Natural killer cell (primary cell): ENCODE results near the gene PLCD1. TPM values are rescaled to one million over a fixed set of nuclear protein-coding genes. Genes with fewer than 3 reads are reported as not detected.
A peak's percentile ranks its signal among the peaks of the same experiment; 100 is the strongest.

Source experiments
- ATAC-seq, 3 donors: fragments of 150-1000 bp in 2 of 3; fragments of 200-7000 bp in 1 of 3; cut with Tn5 transposase; 1 replicate in 1 of 3; 2 replicates in 2 of 3; pipeline ENCODE4 v1.10.0; 2021; ENCODE audit warnings: mild to moderate bottlenecking in 2 of 3, moderate library complexity in 2 of 3
- DNase-seq, 2 donors: peaks; one replicate each; pipeline versions ENCODE4 v3.0.0 to v3.0.0-alpha.2; 2013 to 2021; ENCODE audit warnings: mixed read lengths in 1 of 2
- H3K27ac ChIP-seq: one replicate; pipeline ENCODE4 v1.5.1; 2013; ENCODE audit warnings: mild to moderate bottlenecking, low read length
- H3K27me3 ChIP-seq: one replicate; pipeline ENCODE4 v1.6.1; 2013; ENCODE audit warnings: low read length; ENCODE audit not compliant: control insufficient read depth, insufficient read depth
- H3K36me3 ChIP-seq: one replicate; pipeline ENCODE4 v1.6.1; 2013; ENCODE audit warnings: low read length; ENCODE audit not compliant: control insufficient read depth, insufficient read depth
- H3K4me1 ChIP-seq: one replicate; pipeline ENCODE4 v1.6.1; 2013; ENCODE audit warnings: low read length; ENCODE audit not compliant: control insufficient read depth, insufficient read depth
- H3K4me3 ChIP-seq: one replicate; pipeline ENCODE4 v1.5.1; 2013; ENCODE audit warnings: low read length
- H3K9me3 ChIP-seq: one replicate; pipeline ENCODE4 v1.6.1; 2013; ENCODE audit warnings: low read length; ENCODE audit not compliant: control insufficient read depth, insufficient read depth
- H3K27ac Mint-ChIP-seq, 2 donors: one replicate each; pipeline ENCODE4 v1.8.0; 2022; ENCODE audit warnings: mild to moderate bottlenecking in 2 of 2, mixed read lengths in 2 of 2, moderate library complexity in 1 of 2
- H3K27me3 Mint-ChIP-seq, 2 donors: one replicate each; pipeline ENCODE4 v1.8.0; 2022; ENCODE audit warnings: low read depth in 2 of 2, mixed read lengths in 2 of 2
- H3K36me3 Mint-ChIP-seq: one replicate; pipeline ENCODE4 v1.8.0; 2022; ENCODE audit warnings: mixed read lengths
- H3K4me1 Mint-ChIP-seq, 2 donors: one replicate each; pipeline ENCODE4 v1.8.0; 2022; ENCODE audit warnings: mixed read lengths in 2 of 2
- H3K4me3 Mint-ChIP-seq: one replicate; pipeline ENCODE4 v1.8.0; 2022; ENCODE audit warnings: mild to moderate bottlenecking, moderate library complexity, mixed read lengths
- H3K9me3 Mint-ChIP-seq, 2 donors: one replicate each; pipeline ENCODE4 v1.8.0; 2022; ENCODE audit warnings: mixed read lengths in 2 of 2
- WGBS: methylation state at CpG from one replicate; pipeline ENCODE4 v1.1.7; 2013; ENCODE audit warnings: missing lambda C conversion rate; ENCODE audit not compliant: insufficient coverage; 5-methylcytosine and 5-hydroxymethylcytosine counted together
- intact Hi-C: fragments of 100-400 bp; cut with micrococcal nuclease; formaldehyde crosslinking; loops from one replicate; pipeline ENCODE4 v1.14.2; 2022
- total RNA-seq, 4 donors: library from RNA; stranded (reverse); fragments of 120-200 nt in 1 of 4; gene quantifications; one replicate each; pipeline versions ENCODE4 v1.2.3 to v1.2.4, GENCODE V29; 2013 to 2022
- TF ChIP-seq, protein P1 (sequence below): fragments of 200-600 bp; IDR thresholded peaks from one replicate; pipeline ENCODE4 v1.8.0; 2022; ENCODE audit warnings: antibody characterized with exemption

The PLCD1 gene
- total RNA-seq, 3 donors from 2014 or later (not counting 1 experiment from before 2014, with no cell fraction given) = 27.7 to 38.1 (median 29.4) TPM

- no peak overlapping the region for H3K27ac ChIP-seq
- no peaks in the 10 kb centered on the region for H3K27me3 ChIP-seq
- peaks cover 39 to 44% of the 10 kb centered on the region in 2 donors for H3K4me1 Mint-ChIP-seq
- 95% methylated on average over 8 of the region's 8 CpGs for WGBS
- H3K4me3 Mint-ChIP-seq = peak overlapping the region; percentile 91
- TF ChIP-seq, protein P1, sequence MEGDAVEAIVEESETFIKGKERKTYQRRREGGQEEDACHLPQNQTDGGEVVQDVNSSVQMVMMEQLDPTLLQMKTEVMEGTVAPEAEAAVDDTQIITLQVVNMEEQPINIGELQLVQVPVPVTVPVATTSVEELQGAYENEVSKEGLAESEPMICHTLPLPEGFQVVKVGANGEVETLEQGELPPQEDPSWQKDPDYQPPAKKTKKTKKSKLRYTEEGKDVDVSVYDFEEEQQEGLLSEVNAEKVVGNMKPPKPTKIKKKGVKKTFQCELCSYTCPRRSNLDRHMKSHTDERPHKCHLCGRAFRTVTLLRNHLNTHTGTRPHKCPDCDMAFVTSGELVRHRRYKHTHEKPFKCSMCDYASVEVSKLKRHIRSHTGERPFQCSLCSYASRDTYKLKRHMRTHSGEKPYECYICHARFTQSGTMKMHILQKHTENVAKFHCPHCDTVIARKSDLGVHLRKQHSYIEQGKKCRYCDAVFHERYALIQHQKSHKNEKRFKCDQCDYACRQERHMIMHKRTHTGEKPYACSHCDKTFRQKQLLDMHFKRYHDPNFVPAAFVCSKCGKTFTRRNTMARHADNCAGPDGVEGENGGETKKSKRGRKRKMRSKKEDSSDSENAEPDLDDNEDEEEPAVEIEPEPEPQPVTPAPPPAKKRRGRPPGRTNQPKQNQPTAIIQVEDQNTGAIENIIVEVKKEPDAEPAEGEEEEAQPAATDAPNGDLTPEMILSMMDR = no peak
- H3K9me3 Mint-ChIP-seq = no peaks in the 10 kb centered on the region
- no peak for ATAC-seq
- no peak for DNase-seq
- intact Hi-C loops = no loop called here
- no peaks in the 10 kb centered on the region for H3K36me3 Mint-ChIP-seq
- no peaks in the 10 kb centered on the region for H3K27me3 Mint-ChIP-seq
- no peaks in the 10 kb centered on the region for H3K9me3 ChIP-seq
- H3K36me3 ChIP-seq = no peaks in the 10 kb centered on the region
- H3K4me1 ChIP-seq = peaks cover 31% of the 10 kb centered on the region
- peak overlapping the region; percentile 82 to 96 for H3K27ac Mint-ChIP-seq
- no peak overlapping the region for H3K4me3 ChIP-seq
These were observed 36.4 kb downstream of the PLCD1 start for GRCh38 chr3:37993067-37993455.

- H3K4me3 Mint-ChIP-seq = peak overlapping the region; percentile 41
- H3K9me3 ChIP-seq = no peaks in the 10 kb centered on the region
- H3K4me1 ChIP-seq = peaks cover 25% of the 10 kb centered on the region
- TF ChIP-seq, protein P1 = no peak
- no peak overlapping the region for H3K27ac ChIP-seq
- H3K27me3 ChIP-seq = no peaks in the 10 kb centered on the region
- H3K27me3 Mint-ChIP-seq = no peaks in the 10 kb centered on the region
- intact Hi-C loops = no loop called here
- H3K9me3 Mint-ChIP-seq = no peaks in the 10 kb centered on the region
- H3K27ac Mint-ChIP-seq = peak overlapping the region in 1 of 2 donors; percentile 96
- H3K4me1 Mint-ChIP-seq = peaks cover 38 to 41% of the 10 kb centered on the region in 2 donors
- no peak for ATAC-seq
- WGBS = 90% methylated on average over 9 of the region's 9 CpGs
- H3K36me3 Mint-ChIP-seq = no peaks in the 10 kb centered on the region
- no peak overlapping the region for H3K4me3 ChIP-seq
- DNase-seq = no peak
- no peaks in the 10 kb centered on the region for H3K36me3 ChIP-seq
These were observed 37.0 kb downstream of the PLCD1 start for GRCh38 chr3:37992271-37993066.

DNA sequence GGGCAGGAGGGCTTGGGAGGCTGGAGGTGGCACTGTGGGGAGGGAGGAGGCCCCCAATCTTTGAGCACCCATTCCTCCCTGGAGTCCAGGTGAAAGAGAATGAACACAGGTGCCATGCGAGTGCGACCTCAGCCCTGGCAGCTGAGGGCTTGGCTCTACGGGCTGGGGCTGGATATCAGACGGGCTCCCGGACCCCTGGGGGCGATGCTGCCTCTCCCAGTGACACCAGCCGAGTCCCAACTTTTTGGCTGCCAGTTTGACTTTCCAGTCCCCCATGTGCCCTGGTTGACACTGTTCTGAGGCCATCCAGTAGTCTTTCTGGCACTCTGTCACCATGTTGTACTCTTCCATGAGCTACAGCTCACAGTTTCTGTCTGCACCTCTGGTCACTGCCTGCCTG is 37.6 kb downstream of the PLCD1 start:
- DNase-seq (no peak), ATAC-seq (no peak)
- Mint-ChIP-seq H3K27me3 (no peaks in the 10 kb centered on the region), H3K4me3 (peak overlapping the region; percentile 41), H3K9me3 (no peaks in the 10 kb centered on the region), H3K4me1 (peaks cover 34 to 37% of the 10 kb centered on the region in 2 donors), H3K36me3 (no peaks in the 10 kb centered on the region), H3K27ac (no peak overlapping the region)
- H3K27me3 ChIP-seq = no peaks in the 10 kb centered on the region
- H3K4me1 ChIP-seq = peaks cover 19% of the 10 kb centered on the region
- TF ChIP-seq, protein P1 = no peak
- no peaks in the 10 kb centered on the region for H3K36me3 ChIP-seq
- H3K4me3 ChIP-seq = no peak overlapping the region
- H3K9me3 ChIP-seq = no peaks in the 10 kb centered on the region
- no peak overlapping the region for H3K27ac ChIP-seq
- intact Hi-C loops = no loop called here
- WGBS = 96% methylated on average over 7 of the region's 7 CpGs
